ENCODE results near the gene PCBD2.

DNA sequence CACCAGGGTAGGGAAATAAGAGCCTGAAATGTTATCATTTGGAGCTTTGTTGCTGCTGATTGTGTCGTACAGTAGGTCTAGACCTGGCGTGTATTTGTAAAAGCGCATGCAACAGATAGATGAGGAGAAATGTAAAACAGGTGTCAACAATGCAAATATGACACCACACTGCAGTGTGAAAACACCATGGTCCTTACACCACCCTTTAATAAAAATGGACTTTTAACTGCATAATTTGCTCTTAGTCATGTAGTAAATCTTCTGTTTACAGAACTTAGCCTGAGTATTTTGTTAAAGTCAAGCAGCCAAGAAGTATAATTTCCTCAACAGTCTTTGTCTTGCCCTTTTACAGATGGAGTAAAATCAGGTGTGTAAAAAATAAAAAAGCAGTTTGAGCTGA lies 13.9 kb downstream of the PCBD2 start:
- TF ChIP-seq CTCF (IDR thresholded peaks at IDR 0.05) (no peak), EP300 (IDR thresholded peaks at IDR 0.05) (no peak)

All from ovary (tissue), 3 donors.